Stimulated activated naive CD4-positive, alpha-beta T cell (primary cell): ENCODE data around the gene STK32B.
"Not testable (repeated sequence)": the region's sequence is repeated elsewhere in the genome, so short reads cannot be mapped to it uniquely, and the experiment has no call there.

Experiments used
- DNase-seq, 6 experiments: peaks; one replicate each; lab custom pipeline; 2025; lab: John Stamatoyannopoulos, UW

The STK32B gene

DNA sequence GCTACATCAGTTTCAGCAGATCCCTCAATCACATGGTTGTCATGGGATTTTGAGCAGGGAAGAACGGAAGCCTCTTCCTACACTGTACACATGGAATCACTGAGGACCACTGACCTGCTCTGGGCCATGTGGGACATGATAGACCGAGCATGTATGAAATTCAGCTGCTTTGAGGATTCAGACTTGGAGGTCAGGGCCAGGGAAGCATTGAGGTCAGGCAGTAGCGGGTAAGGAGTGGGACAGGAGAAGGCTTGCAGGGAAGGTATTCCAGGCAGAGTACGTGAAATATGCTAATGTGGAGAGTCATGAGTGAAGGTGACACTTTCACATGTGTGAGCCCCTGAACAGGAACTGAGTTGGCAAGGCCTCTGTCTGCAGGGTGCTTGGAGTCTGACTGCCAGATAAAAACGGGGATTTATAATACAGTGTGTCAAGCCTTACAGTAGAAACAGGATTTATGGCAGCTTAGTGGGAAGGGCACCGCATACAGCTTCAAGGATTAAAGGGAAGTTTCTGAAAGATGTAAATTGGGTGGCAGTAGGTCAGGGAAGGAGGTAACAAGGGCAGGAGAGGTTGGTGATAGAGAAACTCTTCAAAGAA is 111.7 kb downstream of the STK32B start:
- no peak for DNase-seq

DNA sequence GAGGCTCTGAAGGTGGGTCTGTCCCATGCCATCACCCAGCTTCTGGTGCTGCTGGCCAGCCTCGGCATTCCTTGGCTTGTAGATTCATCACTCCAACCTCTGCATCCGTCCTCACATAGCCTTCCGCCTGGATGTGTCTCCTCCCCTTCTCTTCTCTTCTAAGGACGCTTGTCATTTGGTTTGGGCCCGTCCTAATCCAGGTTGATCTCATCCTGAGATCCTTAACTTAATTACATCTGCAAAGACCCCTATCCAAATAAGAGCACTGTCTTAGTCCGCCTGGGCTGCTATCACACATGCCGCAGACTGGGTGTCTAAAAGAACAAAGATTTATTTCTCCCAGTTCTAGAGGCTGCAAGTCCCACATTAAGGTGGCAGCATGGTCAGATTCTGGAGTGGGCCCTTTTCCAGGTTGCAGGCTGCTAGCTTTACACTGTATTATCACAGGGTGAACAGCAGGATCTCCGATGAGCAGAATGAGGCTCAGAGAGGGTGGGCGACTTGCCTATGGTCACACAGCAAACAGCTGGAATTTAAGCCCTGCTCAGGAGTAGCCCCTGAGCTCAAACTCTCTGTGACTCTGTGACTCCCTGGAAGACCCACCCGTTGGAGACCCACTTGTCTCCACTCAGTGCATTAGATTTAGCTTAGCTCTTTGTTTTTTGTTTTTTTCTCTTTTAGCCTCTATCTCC is 113.1 kb downstream of the STK32B start:
- DNase-seq, result no peak

GRCh38 chr4:5165420-5166369 is 114.4 kb downstream of the STK32B start:
- no peak for DNase-seq

- no peak for DNase-seq
Observed at GRCh38 chr4:5166377-5166776, 115.1 kb downstream of the STK32B start.

DNA sequence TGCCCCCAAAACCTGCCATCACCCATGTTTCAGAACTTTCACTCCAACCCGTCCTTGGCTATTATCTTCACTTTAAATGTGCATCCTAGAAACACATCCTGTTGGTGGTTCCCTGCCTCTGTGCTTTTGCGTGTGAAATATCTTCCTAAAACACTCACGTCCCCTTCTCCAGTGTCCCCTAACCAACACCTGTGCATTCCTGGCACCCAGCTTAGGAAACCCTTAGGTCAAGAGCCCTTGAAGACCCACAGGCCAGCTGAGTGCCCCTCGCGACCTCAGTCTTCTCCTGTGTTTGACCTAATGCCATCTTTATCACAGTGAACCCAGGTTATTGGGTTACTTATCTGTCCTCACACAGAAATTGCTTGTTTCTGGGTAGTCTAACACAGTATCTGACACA is 117.6 kb downstream of the STK32B start:
- no peak for DNase-seq

GRCh38 chr4:5175836-5176235 is 124.6 kb downstream of the STK32B start:
- not testable (repeated sequence) for DNase-seq

DNA sequence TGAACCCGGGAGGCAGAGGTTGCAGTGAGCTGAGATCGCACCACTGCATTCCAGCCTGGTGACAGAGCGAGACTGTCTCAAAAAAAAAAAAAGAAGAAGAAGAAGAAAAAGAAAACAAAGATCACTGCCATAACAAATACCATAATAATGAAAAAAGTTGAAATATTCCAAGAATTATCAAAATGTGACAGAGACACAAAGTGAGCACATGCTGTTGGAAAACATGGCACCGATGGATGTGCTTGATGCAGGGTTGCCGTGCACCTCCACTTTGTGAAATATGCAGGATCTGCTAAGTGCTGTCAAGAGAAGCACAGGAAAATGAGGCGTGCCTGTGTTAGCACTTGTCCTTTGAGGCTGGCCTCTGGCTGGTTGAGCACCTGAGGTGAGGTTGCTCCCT is 133.3 kb downstream of the STK32B start:
- no peak for DNase-seq

- no peak for DNase-seq
Observed at GRCh38 chr4:5185551-5185950, 134.3 kb downstream of the STK32B start.

- no peak for DNase-seq
Observed at GRCh38 chr4:5186271-5187064, 135.2 kb downstream of the STK32B start.

GRCh38 chr4:5188130-5188529 is 136.8 kb downstream of the STK32B start:
- no peak for DNase-seq

DNA sequence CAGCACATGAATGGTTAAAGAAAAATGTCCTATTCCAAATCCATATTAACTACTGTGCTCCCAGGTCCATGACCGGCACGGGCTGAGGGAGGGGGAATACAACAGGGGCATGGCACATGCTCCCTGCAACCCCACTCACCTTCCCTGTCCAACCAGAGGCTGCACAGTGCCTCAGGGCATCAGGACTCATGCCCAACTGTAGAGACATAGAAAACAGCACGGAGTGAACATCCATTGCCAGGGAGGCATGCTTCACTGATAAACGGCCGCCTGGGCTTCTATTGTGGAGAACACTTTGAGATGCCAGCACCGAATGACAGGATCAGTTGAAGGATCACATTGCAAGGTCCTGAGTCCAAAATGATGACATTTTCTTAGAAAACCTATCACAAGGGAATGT is 140.6 kb downstream of the STK32B start:
- DNase-seq, result no peak

- no peak for DNase-seq
Observed at GRCh38 chr4:5192271-5192670, 141.0 kb downstream of the STK32B start.

GRCh38 chr4:5192678-5193077 is 141.4 kb downstream of the STK32B start:
- no peak for DNase-seq

GRCh38 chr4:5198656-5199541 is 147.6 kb downstream of the STK32B start:
- no peak for DNase-seq

- no peak for DNase-seq
Observed at GRCh38 chr4:5199912-5200311, 148.6 kb downstream of the STK32B start.

DNA sequence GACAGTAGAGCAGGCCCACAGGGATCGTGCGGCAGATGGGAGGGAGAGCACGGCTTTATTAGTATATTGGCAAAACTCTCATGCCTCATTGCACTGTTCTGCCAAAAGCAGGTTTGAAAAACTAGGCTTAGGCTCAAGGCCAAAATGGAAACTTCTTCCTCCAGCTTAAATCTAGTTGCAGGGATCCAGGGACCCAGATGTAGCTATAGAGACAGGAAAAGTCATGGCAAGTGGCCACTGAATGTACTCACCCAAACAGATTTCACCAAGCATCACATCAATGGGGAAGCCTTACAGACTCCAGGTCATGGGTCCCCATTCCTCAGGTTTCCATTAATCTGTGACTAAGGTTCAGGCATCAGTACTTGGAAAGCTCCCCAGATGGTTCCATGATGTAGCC is 149.2 kb downstream of the STK32B start:
- no peak for DNase-seq

DNA sequence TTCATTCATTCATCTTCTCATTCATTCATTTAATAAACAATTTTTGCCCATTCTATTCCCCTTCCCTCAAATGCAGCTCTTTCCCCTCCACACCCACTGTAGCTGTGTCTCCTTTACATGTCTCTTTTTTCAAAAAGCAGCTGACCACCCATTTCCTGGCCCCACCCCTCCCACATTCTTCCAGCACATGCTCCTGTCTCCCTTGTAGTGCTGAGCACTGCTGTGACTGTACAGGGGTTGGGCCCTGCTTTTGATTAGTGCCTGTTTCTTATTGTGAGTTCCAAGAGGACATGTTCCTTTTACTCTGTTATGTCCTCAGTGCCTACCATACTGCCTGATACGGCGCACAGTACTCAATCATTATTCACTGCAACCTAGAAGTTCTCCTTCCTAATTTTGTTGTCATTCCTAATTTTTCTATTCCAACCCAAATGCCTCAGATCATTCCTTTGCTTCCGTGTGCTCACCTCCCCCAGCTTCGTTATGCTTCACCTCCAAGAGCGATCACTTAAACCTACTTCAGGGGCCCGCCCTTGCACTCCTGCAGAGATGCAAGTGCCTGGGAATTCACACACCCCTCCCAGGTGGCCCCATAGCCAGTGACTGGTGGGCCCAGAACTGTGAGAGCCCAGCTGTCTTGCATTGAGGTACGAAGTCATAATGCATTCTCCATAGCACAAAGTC is 152.2 kb downstream of the STK32B start:
- no peak for DNase-seq

DNA sequence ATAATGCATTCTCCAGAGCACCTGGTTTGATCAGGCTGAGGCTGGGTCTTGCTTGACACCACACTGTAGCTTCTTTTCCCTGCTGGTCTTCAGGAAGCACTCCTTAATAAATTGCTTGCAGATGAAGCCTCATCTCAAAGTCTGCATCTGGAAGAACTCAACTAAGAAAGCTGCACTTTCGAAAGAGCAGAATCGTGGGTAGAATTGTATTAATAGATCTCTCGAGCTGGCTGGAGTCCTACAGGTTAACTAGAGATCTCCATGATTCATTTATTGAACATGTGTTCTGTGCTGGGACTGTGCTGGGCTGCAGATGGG is 152.7 kb downstream of the STK32B start:
- DNase-seq, result no peak

GRCh38 chr4:5204781-5205180 is 153.5 kb downstream of the STK32B start:
- DNase-seq, result no peak

- DNase-seq, result no peak
Observed at GRCh38 chr4:5206016-5206790, 154.9 kb downstream of the STK32B start.
